K562 (cell line): Measurements from ENCODE around the gene ELMO3. TPM values are rescaled to one million over a fixed set of nuclear protein-coding genes. Genes with fewer than 3 reads are reported as not detected.

Experiments
- ATF3 ChIP-seq, 2 experiments: fragments of 450-650 bp in 1 of 2; sonication (generic) in 1 of 2; formaldehyde crosslinking in 1 of 2; IDR thresholded peaks in 1 of 2; conservative IDR thresholded peaks in 1 of 2; 2 replicates each; pipeline versions ENCODE4 v1.6.1 to v1.8.1; 2016 to 2023; ENCODE audit warnings: mild to moderate bottlenecking in 2 of 2, moderate library complexity in 2 of 2, inconsistent platforms in 1 of 2, missing genetic modification reagents in 1 of 2
- ETV1 ChIP-seq: fragments of 450-650 bp; conservative IDR thresholded peaks from 2 replicates; pipeline ENCODE4 v1.6.1; 2016; ENCODE audit warnings: missing genetic modification characterization, control low read depth, low read depth, missing compliant biosample characterization
- NCOA6 ChIP-seq: fragments of 450-650 bp; IDR thresholded peaks from 2 replicates; pipeline ENCODE4 v1.6.1; 2017; ENCODE audit warnings: mild to moderate bottlenecking
- NR1H2 ChIP-seq: sonication (generic); formaldehyde crosslinking; IDR thresholded peaks from 2 replicates; pipeline ENCODE4 v1.4.0; 2020; ENCODE audit warnings: mild to moderate bottlenecking, missing genetic modification reagents
- NR2F6 ChIP-seq: fragments of 450-650 bp; formaldehyde crosslinking; IDR thresholded peaks from 2 replicates; pipeline ENCODE4 v1.4.0; 2020; ENCODE audit warnings: mild to moderate bottlenecking
- POLR2AphosphoS2 ChIP-seq: IDR thresholded peaks from 2 replicates; pipeline ENCODE4 v1.6.1; 2012; ENCODE audit warnings: low read length, improper control_type of control experiment
- RAD21 ChIP-seq, 2 experiments: fragments of 250-450 bp in 1 of 2; fragments of 450-650 bp in 1 of 2; sonication (Bioruptor Pico) in 1 of 2; formaldehyde crosslinking in 1 of 2; IDR thresholded peaks in 1 of 2; conservative IDR thresholded peaks in 1 of 2; 2 replicates each; pipeline versions ENCODE4 v1.4.0 to v1.8.0; 2020 to 2022; ENCODE audit warnings: mild to moderate bottlenecking in 2 of 2, moderate library complexity in 1 of 2
- RREB1 ChIP-seq: fragments of 250-450 bp; sonication (Bioruptor Pico); IDR thresholded peaks from 2 replicates; pipeline ENCODE4 v1.4.0; 2020
- ZBTB2 ChIP-seq: fragments of 450-650 bp; IDR thresholded peaks from 2 replicates; pipeline ENCODE4 v1.6.1; 2016; ENCODE audit warnings: antibody characterized with exemption
- ZEB2 ChIP-seq: fragments of 450-650 bp; IDR thresholded peaks from 2 replicates; pipeline ENCODE4 v1.6.1; 2016
- ZFX ChIP-seq: sonication (generic); formaldehyde crosslinking; IDR thresholded peaks from 2 replicates; pipeline ENCODE4 v1.8.0; 2022; ENCODE audit warnings: mild to moderate bottlenecking, missing genetic modification reagents, moderate library complexity
- ZNF197 ChIP-seq: fragments of 200-800 bp; sonication (Bioruptor generic); IDR thresholded peaks from 2 replicates; pipeline ENCODE4 v1.6.1; 2016; ENCODE audit warnings: low read depth, missing genetic modification characterization, missing compliant biosample characterization
- ZNF316 ChIP-seq: fragments of 450-650 bp; IDR thresholded peaks from 2 replicates; pipeline ENCODE4 v1.6.1; 2016
- ZNF586 ChIP-seq: fragments of 450-650 bp; formaldehyde crosslinking; conservative IDR thresholded peaks from 2 replicates; pipeline ENCODE4 v1.4.0; 2020; ENCODE audit warnings: mild to moderate bottlenecking, moderate library complexity
- ZNF644 ChIP-seq: fragments of 200-800 bp; sonication (Bioruptor generic); IDR thresholded peaks from 2 replicates; pipeline ENCODE4 v1.6.1; 2016; ENCODE audit warnings: low read depth, missing genetic modification characterization, missing compliant biosample characterization
- polyA plus RNA-seq, 8 experiments: library from polyadenylated mRNA; depleted of rRNA in 4 of 8; stranded (reverse) in 5 of 8; unstranded in 3 of 8; fragments of >200 nt; fragmentation: Nextera tagmentation in 2 of 8; fragmentation: Illumina TruSeq in 1 of 8; extraction: Ambion mirVana in 2 of 8; extraction: Trizol in 1 of 8; gene quantifications; 2 replicates each; pipeline versions ENCODE4 v1.2.1 to v1.2.3, GENCODE V29; 2011 to 2014; ENCODE audit warnings: inconsistent platforms in 1 of 8, missing spikeins in 1 of 8
- total RNA-seq, 7 experiments: library from RNA; depleted of rRNA in 6 of 7; stranded (reverse); fragments of >200 nt in 6 of 7; fragmentation: Illumina TruSeq in 2 of 7; extraction: Trizol in 2 of 7; gene quantifications; 2 replicates each; pipeline versions ENCODE4 v1.2.1 to v1.2.3, GENCODE V29; 2011 to 2021; ENCODE audit warnings: low replicate concordance in 1 of 7

The ELMO3 gene
- total and polyA plus RNA-seq, 9 of the 15 experiments (the other 6 are each of a cell fraction or from before 2014, with no cell fraction given) = 0.04 to 5.1 (median 1.5) TPM

GRCh38 chr16:67170168-67170948, 28.6 kb upstream of the ELMO3 start, which contains the start of gene NOL3 (continued):
- TF ChIP-seq RREB1 (CRISPR knock-in tag) (no peak), ETV1 (tag) (0 out of 2 replicates have a peak, but pooled peaks have one; percentile 2), POLR2AphosphoS2 (no peak), ZBTB2 (peak; percentile 61; the same call in 1 of the 2 replicates), NCOA6 (no peak), ZFX (peak; percentile 74), ZNF586 (CRISPR knock-in tag) (no peak), ZNF197 (CRISPR knock-in tag) (0 out of 2 replicates have a peak, but pooled peaks have one; percentile 56), ATF3 (IDR thresholded peaks at IDR 0.05) (no peak), ATF3 (CRISPR knock-in tag; conservative IDR thresholded peaks at IDR 0.05) (no peak), ZEB2 (0 out of 2 replicates have a peak, but pooled peaks have one; percentile 19), ZNF644 (tag) (no peak; the same call in 1 of the 2 replicates), NR1H2 (CRISPR knock-in tag) (no peak), RAD21 (CRISPR knock-in tag; conservative IDR thresholded peaks at IDR 0.05 in 1 of 2, IDR thresholded peaks at IDR 0.05 in 1 of 2) (no peak), ZNF316 (peak; percentile 75), NR2F6 (CRISPR knock-in tag) (no peak)
